Measurements from ENCODE around the gene CTNNA3.

The CTNNA3 gene

GRCh38 chr10:66649626-66650025 is 1046.4 kb downstream of the CTNNA3 start:
- no peak for DNase-seq (ENCODE audit: low spot score)

GRCh38 chr10:66642217-66642616 is 1053.8 kb downstream of the CTNNA3 start:
- DNase-seq (ENCODE audit: low spot score) = no peak

GRCh38 chr10:66639371-66639770 is 1056.6 kb downstream of the CTNNA3 start:
- DNase-seq (ENCODE audit: low spot score) = peak; percentile 2

GRCh38 chr10:66637273-66638036 is 1058.5 kb downstream of the CTNNA3 start:
- no peak for DNase-seq (ENCODE audit: low spot score)

- no peak for DNase-seq (ENCODE audit: low spot score)
Measured at GRCh38 chr10:66629996-66630395, 1066.0 kb downstream of the CTNNA3 start.

- DNase-seq (ENCODE audit: low spot score) = no peak
Measured at GRCh38 chr10:66627156-66627555, 1068.8 kb downstream of the CTNNA3 start.

- no peak for DNase-seq (ENCODE audit: low spot score)
Measured at GRCh38 chr10:66625709-66626590, 1070.0 kb downstream of the CTNNA3 start.

- DNase-seq (ENCODE audit: low spot score) = no peak
Measured at GRCh38 chr10:66622050-66622449, 1073.9 kb downstream of the CTNNA3 start.

GRCh38 chr10:66604195-66604594 is 1091.8 kb downstream of the CTNNA3 start:
- no peak for DNase-seq (ENCODE audit: low spot score)

- no peak for DNase-seq (ENCODE audit: low spot score)
Measured at GRCh38 chr10:66591865-66592264, 1104.1 kb downstream of the CTNNA3 start.

- DNase-seq (ENCODE audit: low spot score) = no peak
Measured at GRCh38 chr10:66587680-66588050, 1108.3 kb downstream of the CTNNA3 start.

- DNase-seq (ENCODE audit: low spot score) = no peak
Measured at GRCh38 chr10:66586897-66587679, 1108.9 kb downstream of the CTNNA3 start.

- DNase-seq (ENCODE audit: low spot score) = no peak
Measured at GRCh38 chr10:66586073-66586472, 1109.9 kb downstream of the CTNNA3 start.

GRCh38 chr10:66575251-66575855 is 1120.6 kb downstream of the CTNNA3 start:
- DNase-seq (ENCODE audit: low spot score) = no peak

GRCh38 chr10:66572700-66573099 is 1123.3 kb downstream of the CTNNA3 start:
- no peak for DNase-seq (ENCODE audit: low spot score)

GRCh38 chr10:66565999-66566398 is 1130.0 kb downstream of the CTNNA3 start:
- no peak for DNase-seq (ENCODE audit: low spot score)

GRCh38 chr10:66564287-66564686 is 1131.7 kb downstream of the CTNNA3 start:
- DNase-seq (ENCODE audit: low spot score) = no peak

- no peak for DNase-seq (ENCODE audit: low spot score)
Measured at GRCh38 chr10:66555061-66555460, 1140.9 kb downstream of the CTNNA3 start.

- no peak for DNase-seq (ENCODE audit: low spot score)
Measured at GRCh38 chr10:66552331-66552730, 1143.7 kb downstream of the CTNNA3 start.

- DNase-seq (ENCODE audit: low spot score) = no peak
Measured at GRCh38 chr10:66550351-66550750, 1145.6 kb downstream of the CTNNA3 start.

GRCh38 chr10:66538908-66539307 is 1157.1 kb downstream of the CTNNA3 start:
- no peak for DNase-seq (ENCODE audit: low spot score)

GRCh38 chr10:66538371-66538770 is 1157.6 kb downstream of the CTNNA3 start:
- no peak for DNase-seq (ENCODE audit: low spot score)
